Naive thymus-derived CD4-positive, alpha-beta T cell (primary cell): ENCODE measurements around the gene MACIR. TPM values are rescaled to one million over a fixed set of nuclear protein-coding genes. Genes with fewer than 3 reads are reported as not detected.

Experiments used
- ATAC-seq: fragments of 150-1000 bp; cut with Tn5 transposase; 2 replicates; pipeline ENCODE4 v1.10.0; 2021; ENCODE audit warnings: mild to moderate bottlenecking, moderate library complexity
- CTCF ChIA-PET: fragments of 350-600 bp; sonication (Branson Sonifier 250); formaldehyde crosslinking; loops from one replicate; lab custom pipeline; 2021; ENCODE audit warnings: antibody characterized with exemption; lab: Charles Lee
- POLR2A ChIA-PET: fragments of 350-600 bp; sonication (Branson Sonifier 250); formaldehyde crosslinking; loops from one replicate; lab custom pipeline; 2021; ENCODE audit warnings: antibody characterized with exemption, inconsistent platforms; lab: Charles Lee
- DNase-seq, 9 donors: peaks; one replicate each; pipeline versions ENCODE4 v3.0.0 to v3.0.0-alpha.2; 2020 to 2022; ENCODE audit warnings: mixed read lengths in 1 of 9
- H3K27ac ChIP-seq: one replicate; pipeline ENCODE4 v1.7.0; 2013; ENCODE audit warnings: mild to moderate bottlenecking, low read depth, low read length, moderate library complexity
- H3K27me3 ChIP-seq, 2 donors: one replicate each; pipeline ENCODE4 v1.7.0; 2013; ENCODE audit warnings: low read length in 2 of 2, mild to moderate bottlenecking in 2 of 2, moderate library complexity in 2 of 2; ENCODE audit not compliant: control insufficient read depth in 2 of 2, insufficient read depth in 2 of 2
- H3K36me3 ChIP-seq, 3 experiments: 1 replicate in 2 of 3; 2 replicates in 1 of 3; pipeline ENCODE4 v1.7.0; 2013; ENCODE audit warnings: low read length in 3 of 3, mild to moderate bottlenecking in 3 of 3, moderate library complexity in 1 of 3; ENCODE audit not compliant: insufficient read depth in 3 of 3, control insufficient read depth in 2 of 3
- H3K4me1 ChIP-seq, 2 donors: one replicate each; pipeline ENCODE4 v1.7.0; 2013; ENCODE audit warnings: low read length in 2 of 2, mild to moderate bottlenecking in 2 of 2, moderate library complexity in 1 of 2; ENCODE audit not compliant: control insufficient read depth in 2 of 2, insufficient read depth in 2 of 2
- H3K4me3 ChIP-seq: 2 replicates; pipeline ENCODE4 v1.7.0; 2013; ENCODE audit warnings: mild to moderate bottlenecking, low read length
- H3K9me3 ChIP-seq, 3 experiments: 1 replicate in 2 of 3; 2 replicates in 1 of 3; pipeline ENCODE4 v1.7.0; 2013; ENCODE audit warnings: low read length in 3 of 3; ENCODE audit not compliant: control insufficient read depth in 2 of 3
- H3K27ac Mint-ChIP-seq, 9 donors: one replicate each; pipeline ENCODE4 v1.8.0; 2020 to 2022; ENCODE audit warnings: mixed read lengths in 9 of 9, mild to moderate bottlenecking in 8 of 9, moderate library complexity in 5 of 9, inconsistent platforms in 2 of 9
- H3K27me3 Mint-ChIP-seq, 5 donors: one replicate each; pipeline ENCODE4 v1.8.0; 2021 to 2022; ENCODE audit warnings: mixed read lengths in 5 of 5, mild to moderate bottlenecking in 1 of 5
- H3K36me3 Mint-ChIP-seq, 5 donors: one replicate each; pipeline ENCODE4 v1.8.0; 2020 to 2022; ENCODE audit warnings: mixed read lengths in 5 of 5, mild to moderate bottlenecking in 3 of 5, inconsistent platforms in 1 of 5
- H3K4me1 Mint-ChIP-seq, 7 donors: one replicate each; pipeline ENCODE4 v1.8.0; 2020 to 2022; ENCODE audit warnings: mixed read lengths in 7 of 7, mild to moderate bottlenecking in 3 of 7, inconsistent platforms in 1 of 7
- H3K4me3 Mint-ChIP-seq, 10 donors: one replicate each; pipeline ENCODE4 v1.8.0; 2020 to 2022; ENCODE audit warnings: mild to moderate bottlenecking in 10 of 10, mixed read lengths in 10 of 10, moderate library complexity in 6 of 10, inconsistent platforms in 2 of 10
- H3K9me3 Mint-ChIP-seq, 11 donors: one replicate each; pipeline ENCODE4 v1.8.0; 2020 to 2022; ENCODE audit warnings: mixed read lengths in 11 of 11, mild to moderate bottlenecking in 4 of 11, inconsistent platforms in 1 of 11, moderate library complexity in 1 of 11
- intact Hi-C, 2 donors: fragments of 100-400 bp; cut with micrococcal nuclease; formaldehyde crosslinking; loops; one replicate each; pipeline ENCODE4 v1.15.1; 2023
- polyA plus RNA-seq, 2 donors: library from polyadenylated mRNA; unstranded; fragments of 300-500 nt; fragmentation: Illumina TruSeq; gene quantifications; one replicate each; pipeline ENCODE4 v1.2.3, GENCODE V29; 2021
- total RNA-seq, 6 experiments: library from RNA in 5 of 6; stranded (reverse) in 5 of 6; gene quantifications; 1 replicate in 5 of 6; 2 replicates in 1 of 6; pipeline ENCODE4 v1.2.3 and lab custom pipeline; 2021 to 2026

Gene MACIR
- total RNA-seq (1 to 10 TPM; 2.0 to 6.1 (median 2.7) TPM), polyA plus RNA-seq (1 to 10 TPM; 1.4 to 2.3 TPM), total RNA-seq (lab: John Stamatoyannopoulos, UW) (3.1 reads per million, percentile 16 among the genes with 10 or more reads in this experiment)

DNA sequence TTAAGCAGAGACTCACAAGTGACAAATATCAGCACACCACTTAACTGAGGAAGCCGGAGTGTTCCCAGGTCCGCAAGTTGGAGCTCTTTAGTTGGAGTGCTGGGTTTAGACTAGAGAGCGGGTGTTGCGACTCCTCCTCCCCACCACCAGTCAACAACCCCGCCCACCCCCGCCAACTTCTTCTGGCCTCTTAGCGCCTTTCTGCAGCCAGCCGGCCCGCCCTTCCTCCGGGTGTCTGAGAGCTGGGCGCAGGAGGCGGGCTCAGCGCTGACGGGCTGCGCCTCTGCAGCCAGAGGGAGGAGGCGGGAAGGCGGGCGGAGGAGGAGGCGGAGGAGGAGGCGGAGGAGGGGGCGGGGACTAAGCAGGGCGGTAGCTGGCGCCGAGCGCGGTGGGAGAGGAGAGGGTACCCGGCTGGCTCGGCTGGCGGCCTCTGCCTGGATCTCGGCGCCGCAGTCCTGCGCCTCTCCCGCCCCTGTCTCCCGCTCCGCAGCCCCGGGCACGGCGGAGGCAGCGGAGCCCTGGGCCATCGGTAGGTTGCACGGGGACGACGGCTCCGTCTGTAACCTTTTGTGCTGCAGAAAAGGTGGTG, at the start of gene MACIR:
TSS of gene MACIR (plus strand) at position 396 of the 589 bp plus-strand sequence. CDS start 17,157 bp downstream, outside the sequence.
- POLR2A ChIA-PET: interaction anchor here (0.5 to 3.7 kb wide), 7 partner anchors 8 to 304 kb away, joined by 3 to 18 read pairs (median 3); partner anchors contain the start of genes GIN1, NUDT12 and PPIP5K2
- CTCF ChIA-PET: interaction anchor here (1.0 to 2.0 kb wide), 2 partner anchors 26 to 139 kb away, joined by 4 to 8 read pairs; partner anchors contain the start of genes GIN1 and PPIP5K2
- Histone ChIP-seq H3K4me1 (no peaks in the 10 kb centered on the region), H3K9me3 (no peaks in the 10 kb centered on the region), H3K27ac (peak within 1 kb of the TSS; percentile 63), H3K36me3 (peaks cover 0 to 9% (median 0%) of the 10 kb centered on the region in 3 experiments), H3K4me3 (peak within 1 kb of the TSS; percentile 79), H3K27me3 (no peaks in the 10 kb centered on the region)
- peaks cover 0 to 4% (median 0%) of the 10 kb centered on the region in 11 donors for H3K9me3 Mint-ChIP-seq
- ATAC-seq: peak; percentile 96
- peak within 1 kb of the TSS; percentile 54 to 91 (median 82) for H3K27ac Mint-ChIP-seq
- peaks cover 0 to 5% (median 0%) of the 10 kb centered on the region in 5 donors for H3K36me3 Mint-ChIP-seq
- H3K4me3 Mint-ChIP-seq: peak within 1 kb of the TSS; percentile 79 to 94 (median 88)
- DNase-seq: peak; percentile 82 to 91 (median 87)
- H3K27me3 Mint-ChIP-seq: peaks cover 0 to 32% (median 12%) of the 10 kb centered on the region in 5 donors
- peaks cover 10 to 25% (median 15%) of the 10 kb centered on the region in 7 donors for H3K4me1 Mint-ChIP-seq
- intact Hi-C loops: loop anchor here (1.0 to 10.0 kb wide), 8 partner anchors 26 to 964 kb away; partner anchors contain the start of genes GIN1 (in 2 of the 2), PAM (in 2 of the 2), PPIP5K2 (in 2 of the 2) and NUDT12 (in 1 of the 2)

DNA sequence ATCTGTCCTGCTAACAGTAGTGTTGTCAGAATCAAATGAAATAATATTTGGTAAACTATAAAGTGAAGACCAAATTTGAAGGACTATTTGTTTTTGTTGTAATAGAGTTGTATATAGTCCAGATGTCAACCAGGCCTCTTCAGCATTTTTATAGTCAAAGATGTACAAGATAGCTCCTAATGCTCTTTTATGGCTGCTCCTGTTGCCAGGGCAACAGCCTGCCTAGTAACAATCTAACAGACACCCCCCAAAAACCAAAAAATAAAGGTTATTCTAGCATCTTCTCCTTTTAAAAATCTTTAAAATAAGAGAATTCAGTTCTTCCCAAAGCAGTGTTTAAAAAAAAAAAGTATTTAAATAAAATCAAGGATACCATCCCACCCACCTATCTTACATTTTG, 49.5 kb upstream of the MACIR start:
- Mint-ChIP-seq H3K36me3 (peaks cover 10 to 59% (median 27%) of the 10 kb centered on the region in 5 donors), H3K27me3 (no peaks in the 10 kb centered on the region), H3K9me3 (peaks cover 0 to 14% (median 3%) of the 10 kb centered on the region in 11 donors), H3K4me1 (peaks cover 10 to 30% (median 14%) of the 10 kb centered on the region in 7 donors), H3K4me3 (no peak overlapping the region), H3K27ac (peak overlapping the region in 1 of 9 donors; percentile 35)
- ATAC-seq: no peak
- DNase-seq: no peak
- intact Hi-C loops: no loop called here
- ChIA-PET CTCF (no interaction called here), POLR2A (no interaction called here)
- Histone ChIP-seq H3K4me3 (no peak overlapping the region), H3K36me3 (no peaks in the 10 kb centered on the region), H3K27ac (no peak overlapping the region), H3K4me1 (peaks cover 0 to 7% of the 10 kb centered on the region in 2 donors), H3K27me3 (no peaks in the 10 kb centered on the region), H3K9me3 (no peaks in the 10 kb centered on the region)

DNA sequence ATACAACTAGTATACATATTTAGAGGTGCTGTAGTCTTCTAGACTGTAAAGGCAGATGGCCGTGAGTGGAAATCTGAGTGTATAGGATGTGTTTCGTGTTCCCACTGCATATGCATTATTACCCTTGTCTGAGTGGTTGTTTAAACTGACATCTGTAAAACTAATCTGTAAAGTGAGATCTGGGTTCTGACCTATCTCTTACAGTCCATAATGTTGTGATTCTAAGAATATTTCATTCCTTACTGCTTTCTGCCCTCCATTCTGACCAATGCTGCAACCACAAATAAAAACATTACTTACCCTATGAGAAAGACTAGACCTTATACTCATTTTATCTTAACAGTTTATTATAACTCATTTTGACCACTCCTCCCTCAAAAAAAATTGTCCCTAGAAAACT, 47.6 kb upstream of the MACIR start:
- intact Hi-C loops: loop anchor here in 1 of 2 donors (2.0 to 5.0 kb wide), 2 partner anchors 92 to 454 kb away; partner anchors contain the start of gene PAM
- Histone ChIP-seq H3K4me1 (peaks cover 0 to 7% of the 10 kb centered on the region in 2 donors), H3K9me3 (no peaks in the 10 kb centered on the region), H3K4me3 (no peak overlapping the region), H3K27me3 (no peaks in the 10 kb centered on the region), H3K36me3 (no peaks in the 10 kb centered on the region), H3K27ac (no peak overlapping the region)
- ATAC-seq (no peak), DNase-seq (no peak)
- H3K36me3 Mint-ChIP-seq: peaks cover 3 to 41% (median 10%) of the 10 kb centered on the region in 5 donors
- peak overlapping the region in 2 of 9 donors; percentile 14 to 25 for H3K27ac Mint-ChIP-seq
- CTCF ChIA-PET: interaction anchor here (0.6 kb wide), 1 partner anchor 31 kb away, joined by 4 read pairs; no protein-coding TSS in a partner anchor
- H3K27me3 Mint-ChIP-seq: no peaks in the 10 kb centered on the region
- H3K4me3 Mint-ChIP-seq: no peak overlapping the region
- POLR2A ChIA-PET: no interaction called here
- H3K4me1 Mint-ChIP-seq: peaks cover 10 to 30% (median 14%) of the 10 kb centered on the region in 7 donors
- H3K9me3 Mint-ChIP-seq: peaks cover 0 to 5% (median 0%) of the 10 kb centered on the region in 11 donors

DNA sequence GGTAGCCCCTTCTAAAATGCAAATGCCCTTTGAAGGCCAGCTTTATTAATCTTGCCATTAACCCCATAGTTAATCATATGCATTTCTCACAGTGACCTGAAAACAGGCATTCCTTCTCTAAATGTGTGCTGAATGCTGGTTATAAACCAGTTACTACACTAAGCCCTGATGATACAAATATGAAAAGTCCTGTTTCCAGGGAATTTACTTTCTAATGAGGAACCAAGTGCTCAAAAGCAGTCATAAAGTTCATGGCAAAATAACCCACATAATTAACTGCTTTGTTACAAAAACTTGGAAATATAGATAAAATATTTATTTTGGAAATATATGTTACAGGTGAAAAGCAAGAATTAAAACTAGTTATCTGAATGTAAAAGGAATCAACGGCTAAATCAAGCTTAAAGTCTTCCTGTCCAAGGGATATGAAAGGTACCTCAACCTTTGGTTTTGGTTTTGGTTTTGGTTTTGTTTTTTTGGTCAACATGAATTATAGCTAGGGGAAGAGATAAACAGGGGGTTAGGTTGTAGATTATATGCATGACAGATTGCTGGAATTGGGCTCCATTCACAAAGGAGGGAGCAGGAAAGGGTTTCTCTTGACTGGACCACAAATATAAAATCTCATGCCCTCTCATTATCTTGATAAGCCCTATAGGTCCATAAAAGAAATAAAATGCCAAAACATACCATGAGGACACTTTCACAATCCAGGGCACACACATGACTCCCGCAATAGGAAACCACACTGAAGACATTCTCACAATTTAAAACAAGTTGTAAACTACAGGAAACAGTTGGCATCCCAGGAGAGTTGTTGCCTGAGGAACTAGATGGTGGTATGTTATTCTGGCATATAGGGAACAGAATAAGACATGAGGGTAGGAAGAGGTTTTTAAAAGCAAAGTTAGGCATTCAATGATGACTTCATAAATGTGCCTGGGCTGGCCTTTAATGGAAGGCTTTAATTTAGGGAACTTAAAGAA, 46.7 kb upstream of the MACIR start:
- no peak for DNase-seq

GRCh38 chr5:103216137-103216536, 42.4 kb upstream of the MACIR start:
- CTCF ChIA-PET: interaction anchor here (0.6 kb wide), 1 partner anchor 897 kb away, joined by 3 read pairs; no protein-coding TSS in a partner anchor
- POLR2A ChIA-PET: no interaction called here
- Mint-ChIP-seq H3K4me3 (peak overlapping the region in 1 of 10 donors; percentile 43), H3K36me3 (peaks cover 0 to 18% (median 3%) of the 10 kb centered on the region in 5 donors), H3K27me3 (peaks cover 0 to 2% (median 0%) of the 10 kb centered on the region in 5 donors), H3K4me1 (peaks cover 3 to 16% (median 10%) of the 10 kb centered on the region in 7 donors), H3K27ac (peak overlapping the region in 3 of 9 donors; percentile 14 to 20 (median 16)), H3K9me3 (peaks cover 0 to 7% (median 0%) of the 10 kb centered on the region in 11 donors)
- DNase-seq (no peak), ATAC-seq (no peak)
- Histone ChIP-seq H3K27me3 (no peaks in the 10 kb centered on the region), H3K4me3 (no peak overlapping the region), H3K27ac (no peak overlapping the region), H3K4me1 (peaks cover 0 to 7% of the 10 kb centered on the region in 2 donors), H3K36me3 (no peaks in the 10 kb centered on the region), H3K9me3 (no peaks in the 10 kb centered on the region)
- intact Hi-C loops: no loop called here

More for the DNA sequence above, 46.7 kb upstream of the MACIR start:
- Mint-ChIP-seq H3K36me3 (peaks cover 0 to 32% (median 7%) of the 10 kb centered on the region in 5 donors), H3K4me3 (peak overlapping the region in 4 of 10 donors; percentile 7 to 71 (median 21)), H3K4me1 (peaks cover 10 to 31% (median 14%) of the 10 kb centered on the region in 7 donors), H3K9me3 (peaks cover 0 to 5% (median 0%) of the 10 kb centered on the region in 11 donors), H3K27ac (peak overlapping the region in 4 of 9 donors; percentile 41 to 69 (median 56)), H3K27me3 (no peaks in the 10 kb centered on the region)
- H3K36me3 ChIP-seq: no peaks in the 10 kb centered on the region
- ChIA-PET POLR2A (no interaction called here), CTCF (interaction anchor here (0.6 kb wide), 1 partner anchor 32 kb away, joined by 4 read pairs; no protein-coding TSS in a partner anchor)
- H3K27me3 ChIP-seq: no peaks in the 10 kb centered on the region
- H3K27ac ChIP-seq: no peak overlapping the region
- H3K4me1 ChIP-seq: peaks cover 0 to 7% of the 10 kb centered on the region in 2 donors
- intact Hi-C loops: loop anchor here in 1 of 2 donors (1.0 to 5.0 kb wide), 4 partner anchors 23 to 455 kb away; partner anchors contain the start of genes MACIR and PAM
- H3K4me3 ChIP-seq: no peak overlapping the region
- no peaks in the 10 kb centered on the region for H3K9me3 ChIP-seq
- ATAC-seq: peak; percentile 12
